Activated CD4-positive, alpha-beta T cell treated with anti-CD3 and anti-CD28 coated beads, Interleukin-2, amount 50 U/mL, for 24 hours (primary cell): ENCODE data around the gene EIF4A3.
"Not testable (repeated sequence)": the region's sequence is repeated elsewhere in the genome, so short reads cannot be mapped to it uniquely, and the experiment has no call there.

Experiments used
- DNase-seq, 2 donors: peaks; one replicate each; pipeline ENCODE4 v3.0.0-alpha.2; 2020; ENCODE audit warnings: low read depth in 1 of 2, low spot score in 1 of 2

Gene EIF4A3

GRCh38 chr17:80173126-80173525 lies 26.2 kb upstream of the EIF4A3 start:
- DNase-seq, result no peak

DNA sequence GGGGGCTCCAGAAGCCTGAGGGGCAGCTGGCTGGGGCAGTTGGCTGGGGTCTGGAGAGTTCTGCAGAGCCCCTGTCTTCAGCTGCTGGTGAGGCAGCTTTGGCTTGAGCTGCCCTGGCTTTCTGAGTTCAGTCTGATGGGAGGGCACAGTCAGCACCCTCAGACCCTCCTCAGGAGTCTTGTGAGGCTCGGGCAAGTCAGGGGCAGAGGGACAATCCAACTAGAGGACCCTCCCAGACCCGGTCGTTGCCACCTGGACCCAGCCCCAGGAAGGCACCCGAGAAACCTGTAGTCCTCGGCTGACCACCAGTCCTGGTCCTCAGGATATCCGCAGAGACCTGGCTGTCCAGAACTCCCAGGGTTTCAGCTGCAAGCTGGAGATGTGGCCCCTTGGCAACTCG lies 24.8 kb upstream of the EIF4A3 start:
- no peak for DNase-seq

DNA sequence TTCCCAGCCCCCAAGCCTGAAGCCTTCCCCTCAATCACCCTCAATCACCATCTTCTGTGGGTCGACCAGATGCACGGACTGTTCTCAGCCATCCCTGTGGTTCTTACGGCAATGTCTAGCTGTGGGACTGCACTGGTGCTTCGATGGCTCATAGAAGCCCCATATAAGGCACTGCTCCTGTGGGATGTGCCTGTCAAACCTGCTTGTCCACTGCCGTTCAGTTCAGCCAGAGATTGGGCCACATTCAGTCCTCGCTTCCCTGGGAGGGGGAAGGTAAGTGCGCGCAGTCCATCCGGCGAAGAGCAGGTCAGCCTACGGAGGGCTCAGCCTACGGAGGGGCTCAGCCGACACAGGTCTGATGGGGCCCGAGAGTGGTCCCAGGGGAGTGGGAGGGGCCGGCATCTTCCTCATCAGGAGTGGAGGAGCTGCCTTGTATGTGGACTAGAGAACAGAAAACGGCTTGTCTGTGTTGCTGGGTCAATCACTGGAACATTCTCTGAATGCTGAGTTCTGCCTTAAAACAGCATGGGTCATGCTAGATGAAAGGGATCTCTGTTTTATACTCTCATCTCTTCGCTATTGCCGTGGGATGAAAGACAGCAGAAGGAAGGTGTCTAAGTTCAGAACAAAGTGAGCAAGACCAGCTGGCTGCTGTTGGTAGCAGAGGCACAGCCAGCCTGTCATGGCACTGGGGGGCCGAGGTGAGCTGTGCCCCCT lies 23.0 kb upstream of the EIF4A3 start, which contains the start of gene CARD14:
Gene CARD14, plus strand, starts transcription at position 247 of the 717 bp plus-strand sequence. CDS start 11,409 bp downstream, outside the sequence.
- DNase-seq, result no peak

- no peak for DNase-seq
Observed at GRCh38 chr17:80169107-80169506, 22.2 kb upstream of the EIF4A3 start.

- no peak for DNase-seq
Observed at GRCh38 chr17:80168371-80168770, 21.4 kb upstream of the EIF4A3 start.

DNA sequence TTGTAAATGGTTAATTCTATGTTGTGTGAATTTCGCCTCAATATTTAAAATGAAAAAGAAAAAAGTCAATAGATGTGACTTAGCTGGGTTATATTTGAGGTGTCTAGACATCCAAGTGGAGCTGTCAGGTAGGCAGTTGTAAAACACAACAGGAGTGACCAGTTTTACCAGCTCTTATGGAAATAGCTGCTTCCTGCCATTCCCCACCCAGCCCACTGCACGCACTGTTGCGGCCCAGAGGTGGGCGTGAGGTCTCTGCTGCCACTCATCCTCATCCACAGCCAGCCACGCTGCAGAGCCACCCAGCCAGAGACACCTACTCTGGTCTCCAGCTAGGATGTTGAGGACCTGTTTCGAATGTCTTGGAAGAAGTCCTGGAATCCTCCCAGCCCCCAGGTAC lies 19.5 kb upstream of the EIF4A3 start:
- no peak for DNase-seq

- no peak for DNase-seq
Observed at GRCh38 chr17:80164185-80164584, 17.3 kb upstream of the EIF4A3 start.

DNA sequence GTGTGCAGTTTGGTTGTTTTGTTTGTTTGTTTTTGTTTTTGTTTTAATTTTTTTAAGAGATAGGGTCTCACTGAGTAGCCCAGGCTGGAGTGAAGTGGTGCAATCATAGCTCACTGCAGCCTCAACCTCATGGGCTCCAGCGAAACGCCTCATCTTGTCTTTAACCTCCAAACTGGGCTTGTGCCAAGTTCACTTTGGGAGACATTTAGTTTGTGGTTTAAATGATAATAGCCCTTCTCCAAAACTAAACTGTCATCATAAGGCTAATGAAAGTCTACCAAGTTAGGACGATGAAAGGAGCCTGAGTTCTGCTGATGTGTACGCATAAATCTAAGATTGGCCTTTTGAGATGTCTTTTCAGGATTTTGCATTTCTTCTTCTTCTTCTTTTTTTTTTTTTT lies 16.4 kb upstream of the EIF4A3 start:
- no peak for DNase-seq

GRCh38 chr17:80160536-80160935 lies 13.6 kb upstream of the EIF4A3 start:
- DNase-seq, result no peak

DNA sequence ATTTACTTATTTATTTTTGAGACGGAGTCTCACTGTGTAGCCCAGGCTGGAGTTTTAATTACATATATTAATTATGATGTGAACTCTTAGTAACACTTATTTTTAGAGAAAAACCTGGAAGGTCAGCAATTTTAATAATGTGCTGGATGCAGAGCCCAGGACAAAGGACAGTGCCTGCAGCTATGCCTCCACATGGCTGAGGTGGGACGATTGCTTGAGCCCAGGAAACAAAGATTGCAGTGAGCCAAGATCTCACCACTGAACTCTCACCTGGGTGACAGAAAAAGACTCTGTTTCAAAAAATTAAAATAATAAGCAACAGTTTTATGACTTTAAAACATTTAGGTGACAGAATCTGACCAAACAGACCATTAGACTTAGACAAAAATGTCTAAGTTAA lies 11.9 kb upstream of the EIF4A3 start:
- DNase-seq, result no peak

GRCh38 chr17:80155600-80155999 lies 8.7 kb upstream of the EIF4A3 start:
- not testable (repeated sequence) for DNase-seq

DNA sequence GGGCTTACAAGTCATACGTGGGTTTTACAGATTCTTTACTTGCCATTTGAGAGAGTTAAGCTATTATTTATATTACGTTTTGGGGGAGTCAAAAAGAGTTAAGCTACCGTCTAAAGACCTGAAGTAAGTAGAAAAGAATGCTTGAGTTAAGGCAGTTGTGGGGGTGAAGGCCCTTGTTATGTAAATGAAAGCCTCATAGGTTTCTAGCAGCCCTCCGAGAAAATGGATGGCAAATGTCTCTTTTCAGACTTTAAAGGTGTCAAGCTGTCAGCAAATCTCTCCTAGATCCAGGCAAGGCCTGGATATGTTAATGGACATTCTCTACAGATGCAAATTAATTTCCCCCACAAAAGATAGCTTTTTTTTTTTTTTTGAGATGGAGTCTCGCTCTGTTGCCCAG lies 7.2 kb upstream of the EIF4A3 start:
- no peak for DNase-seq

- DNase-seq, result no peak
Observed at GRCh38 chr17:80153004-80153403, 6.1 kb upstream of the EIF4A3 start.

DNA sequence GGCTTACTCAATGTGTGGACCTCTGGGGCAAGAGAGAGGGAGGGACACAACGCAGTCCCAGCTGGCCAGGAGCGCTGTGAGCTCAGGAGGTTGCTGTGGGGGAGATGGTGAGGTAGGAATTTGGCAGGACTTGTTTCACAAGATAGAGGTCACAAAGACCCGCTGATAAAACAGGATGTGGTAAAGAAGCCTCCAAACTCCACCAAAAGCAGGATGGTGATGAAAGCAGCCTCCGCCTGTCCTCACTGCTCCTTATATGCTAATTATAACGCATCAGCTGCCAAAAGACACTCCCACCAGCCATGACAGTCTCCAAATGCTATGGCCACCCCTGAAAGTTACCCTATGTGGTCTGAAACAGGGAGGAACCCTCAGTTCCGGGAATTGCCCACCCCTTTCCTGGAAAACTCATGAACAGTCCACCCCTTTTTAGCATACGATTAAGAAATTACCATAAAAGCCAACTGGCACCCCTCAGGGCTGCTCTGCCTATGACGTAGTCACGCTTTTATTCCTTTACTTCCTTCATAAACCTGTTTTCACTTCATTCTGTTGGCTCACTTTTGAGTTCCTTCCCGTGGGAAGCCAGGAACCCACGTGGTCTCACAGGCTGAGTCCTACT lies 5.3 kb upstream of the EIF4A3 start:
- DNase-seq, result no peak

GRCh38 chr17:80151333-80151732 lies 4.4 kb upstream of the EIF4A3 start:
- DNase-seq, result no peak

GRCh38 chr17:80146121-80147034 lies 550 bp downstream of the EIF4A3 start:
- DNase-seq, result no peak

DNA sequence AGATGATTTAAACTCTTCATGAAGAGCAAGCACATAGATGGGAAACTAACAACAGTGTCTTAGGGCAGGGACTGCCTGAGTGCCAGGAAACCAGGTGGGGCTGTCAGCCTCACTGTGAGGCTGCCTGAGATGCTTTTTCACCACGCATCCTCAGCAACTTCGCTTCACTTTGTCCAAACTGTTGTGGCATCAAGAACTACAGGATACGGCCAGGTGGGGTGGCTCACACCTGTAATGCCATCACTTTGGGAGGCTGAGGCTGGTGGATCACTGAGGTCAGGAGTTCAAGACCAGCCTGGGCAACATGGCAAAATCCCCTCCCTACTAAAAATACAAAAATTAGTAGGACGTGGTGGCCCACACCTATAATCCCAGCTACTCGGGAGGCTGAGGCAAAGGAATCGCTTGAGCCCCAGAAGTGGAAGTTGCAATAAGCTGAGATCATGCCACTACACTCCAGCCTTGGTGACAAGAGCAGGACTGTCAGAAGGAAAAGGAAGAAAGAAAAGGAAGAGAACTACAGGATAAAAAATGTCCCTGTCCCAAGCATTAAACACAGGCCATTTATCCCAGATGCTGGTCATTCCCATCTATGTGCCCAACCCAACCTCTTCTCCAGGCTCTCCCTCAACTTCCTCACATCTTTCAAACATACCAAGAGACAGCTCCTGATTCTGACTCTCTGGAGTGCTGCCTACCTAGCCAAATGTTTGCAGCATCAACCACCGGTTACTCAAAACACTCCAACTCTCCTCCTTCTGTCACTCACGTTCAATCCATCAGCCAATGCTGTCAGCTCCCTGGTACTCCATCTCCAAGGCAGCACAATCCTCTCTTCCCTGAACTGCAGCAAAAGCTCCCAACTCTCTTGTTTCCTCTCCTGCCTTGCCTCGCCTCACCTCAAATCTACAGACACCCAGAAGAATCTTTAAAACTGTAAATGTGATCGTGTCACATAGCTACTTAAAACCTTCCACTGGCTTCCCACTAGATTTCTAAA lies 1.6 kb downstream of the EIF4A3 start:
- no peak for DNase-seq

DNA sequence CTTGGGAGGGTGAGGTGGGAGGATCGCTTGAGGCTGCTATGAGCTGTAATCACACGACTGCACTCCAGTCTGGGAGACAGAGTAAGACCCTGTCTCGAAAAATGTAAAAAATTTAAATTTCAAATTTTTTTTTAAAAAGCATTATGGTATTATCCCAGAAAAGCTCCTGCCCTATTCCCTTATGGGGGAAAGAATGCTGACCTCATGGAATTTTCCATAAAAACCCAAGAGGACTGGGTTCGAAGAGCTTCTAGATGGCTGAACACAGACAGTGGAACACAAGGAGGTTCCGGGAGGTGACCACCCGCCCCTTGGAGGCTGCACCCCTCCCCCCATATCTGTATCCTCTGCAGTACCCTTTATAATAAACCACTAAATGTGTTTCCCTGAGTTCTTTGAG lies 4.0 kb downstream of the EIF4A3 start:
- no peak for DNase-seq

GRCh38 chr17:80141463-80142165 lies 5.3 kb downstream of the EIF4A3 start:
- DNase-seq, result no peak

DNA sequence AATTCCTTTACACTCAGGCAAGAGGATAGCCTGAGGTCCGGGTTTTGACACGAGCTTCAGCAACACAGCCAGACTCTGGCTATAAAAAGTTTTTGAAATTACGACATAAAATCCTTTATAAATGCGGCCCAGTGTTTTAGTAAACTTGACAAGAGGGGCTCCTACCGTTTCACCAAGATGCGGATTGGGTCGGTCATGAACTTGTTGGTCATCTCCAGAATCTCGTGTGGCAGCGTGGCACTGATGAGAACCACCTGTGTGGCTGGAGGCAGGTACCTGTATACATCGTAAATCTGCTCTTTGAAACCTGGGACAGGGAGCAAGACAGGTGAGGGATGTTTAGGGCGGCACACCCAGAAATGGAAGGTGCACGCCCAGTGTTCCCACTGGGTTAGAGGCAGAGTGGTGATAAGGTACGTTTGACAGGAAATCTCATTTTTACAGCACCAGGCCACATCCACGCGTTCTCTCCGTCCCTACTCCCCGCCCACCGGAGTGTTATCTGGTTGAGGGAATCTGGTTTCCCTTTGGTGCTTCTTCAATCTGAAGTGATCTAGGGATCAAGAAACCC lies 8.0 kb downstream of the EIF4A3 start:
- no peak for DNase-seq
